PC-3 (cell line): ENCODE data around the gene ZNF326.

Source experiments
- CTCF ChIP-seq: fragments of 300-600 bp; sonication (generic); conservative IDR thresholded peaks from 2 replicates; pipeline ENCODE4 v1.5.1; 2017; ENCODE audit warnings: antibody characterized with exemption, low read depth, mild to moderate bottlenecking, low read length
- EZH2 ChIP-seq: fragments of 300-600 bp; sonication (generic); IDR thresholded peaks from one replicate; pipeline ENCODE4 v1.6.1; 2017; ENCODE audit warnings: antibody characterized with exemption, mild to moderate bottlenecking, low read length; ENCODE audit not compliant: unreplicated experiment
- EZH2phosphoT487 ChIP-seq: fragments of 300-600 bp; sonication (generic); IDR thresholded peaks from 2 replicates; pipeline ENCODE4 v1.6.1; 2018; ENCODE audit warnings: mild to moderate bottlenecking, antibody characterized with exemption, low read length, borderline replicate concordance

- TF ChIP-seq EZH2phosphoT487 (no peak), CTCF (no peak), EZH2 (no peak)
These were observed 4.7 kb downstream of the ZNF326 start for GRCh38 chr1:89999628-90000027.
